ENCODE measurements around the gene LHX3.

GRCh38 chr9:136169495-136169894, 35.4 kb downstream of the LHX3 start:
- TF ChIP-seq CTCF (conservative IDR thresholded peaks at IDR 0.05 in 1 of 2, IDR thresholded peaks at IDR 0.05 in 1 of 2; ENCODE audit: low read depth in 1 of 2, low read length in 2 of 2) (no peak), EZH2 (IDR thresholded peaks at IDR 0.05; ENCODE audit: low read length, missing control alignments) (no peak)
